BE2C (cell line): ENCODE data around the gene SPPL3.

Source experiments
- DNase-seq: peaks from one replicate; pipeline ENCODE4 v3.0.0-alpha.2; 2020
- H3K27me3 ChIP-seq: fragments of 250-450 bp; sonication (Bioruptor Pico); 2 replicates; pipeline ENCODE4 v1.5.1; 2020; ENCODE audit warnings: mild to moderate bottlenecking
- H3K36me3 ChIP-seq: fragments of 250-450 bp; sonication (Bioruptor Pico); 2 replicates; pipeline ENCODE4 v1.5.1; 2020; ENCODE audit warnings: mild to moderate bottlenecking
- H3K4me1 ChIP-seq: fragments of 250-450 bp; sonication (Bioruptor Pico); 2 replicates; pipeline ENCODE4 v1.5.1; 2020
- H3K4me3 ChIP-seq: 2 replicates; pipeline ENCODE4 v1.5.1; 2011; ENCODE audit warnings: low read depth, low read length
- H3K9me3 ChIP-seq: fragments of 250-450 bp; sonication (Bioruptor Pico); 2 replicates; pipeline ENCODE4 v1.5.1; 2020
- CTCF ChIP-seq: IDR thresholded peaks from 2 replicates; pipeline ENCODE4 v1.5.1; 2012; ENCODE audit warnings: mild to moderate bottlenecking, low read depth, low read length

The SPPL3 gene

GRCh38 chr12:120885521-120885920 lies 18.6 kb downstream of the SPPL3 start:
- Histone ChIP-seq H3K9me3 (no peaks in the 10 kb centered on the region), H3K4me1 (no peaks in the 10 kb centered on the region), H3K27me3 (no peaks in the 10 kb centered on the region), H3K4me3 (no peak overlapping the region), H3K36me3 (no peaks in the 10 kb centered on the region)
- DNase-seq: no peak
- TF ChIP-seq CTCF: no peak

- Histone ChIP-seq H3K4me1 (no peaks in the 10 kb centered on the region), H3K4me3 (no peak overlapping the region), H3K9me3 (no peaks in the 10 kb centered on the region), H3K27me3 (no peaks in the 10 kb centered on the region), H3K36me3 (no peaks in the 10 kb centered on the region)
- TF ChIP-seq CTCF: no peak
- DNase-seq: no peak
Observed at GRCh38 chr12:120884644-120885043, 19.5 kb downstream of the SPPL3 start.

GRCh38 chr12:120882055-120882555 lies 22.1 kb downstream of the SPPL3 start:
- Histone ChIP-seq H3K9me3 (no peaks in the 10 kb centered on the region), H3K36me3 (no peaks in the 10 kb centered on the region), H3K4me1 (no peaks in the 10 kb centered on the region), H3K27me3 (no peaks in the 10 kb centered on the region), H3K4me3 (no peak overlapping the region)
- no peak for DNase-seq
- no peak for TF ChIP-seq CTCF

GRCh38 chr12:120879718-120880300 lies 24.3 kb downstream of the SPPL3 start:
- H3K9me3 ChIP-seq: no peaks in the 10 kb centered on the region

GRCh38 chr12:120879102-120879501 lies 25.1 kb downstream of the SPPL3 start:
- DNase-seq: no peak
- H3K4me3 ChIP-seq: no peak overlapping the region
- H3K4me1 ChIP-seq: no peaks in the 10 kb centered on the region
- no peaks in the 10 kb centered on the region for H3K9me3 ChIP-seq
- no peak for TF ChIP-seq CTCF
- H3K36me3 ChIP-seq: no peaks in the 10 kb centered on the region
- H3K27me3 ChIP-seq: no peaks in the 10 kb centered on the region

More at GRCh38 chr12:120879718-120880300, 24.3 kb downstream of the SPPL3 start:
- no peak for TF ChIP-seq CTCF
- H3K4me1 ChIP-seq: no peaks in the 10 kb centered on the region
- H3K27me3 ChIP-seq: no peaks in the 10 kb centered on the region
- H3K4me3 ChIP-seq: no peak overlapping the region
- H3K36me3 ChIP-seq: no peaks in the 10 kb centered on the region
- no peak for DNase-seq

- no peak for DNase-seq
- H3K27me3 ChIP-seq: no peaks in the 10 kb centered on the region
- no peaks in the 10 kb centered on the region for H3K36me3 ChIP-seq
- TF ChIP-seq CTCF: no peak
- no peaks in the 10 kb centered on the region for H3K9me3 ChIP-seq
- no peak overlapping the region for H3K4me3 ChIP-seq
- no peaks in the 10 kb centered on the region for H3K4me1 ChIP-seq
Observed at GRCh38 chr12:120874547-120875245, 29.5 kb downstream of the SPPL3 start.
